Right atrium auricular region (tissue), 2 donors: ENCODE data around the gene TLR9. TPM values are rescaled to one million over a fixed set of nuclear protein-coding genes. Genes with fewer than 3 reads are reported as not detected.

Source experiments
- DNase-seq: peaks from one replicate; pipeline ENCODE4 v3.0.0-alpha.2; 2019; ENCODE audit warnings: low spot score
- H3K27ac ChIP-seq, 2 donors: fragments of 200-600 bp; sonication (generic); 1 replicate in 1 of 2; 2 replicates in 1 of 2; pipeline ENCODE4 v1.5.1; 2016 to 2019
- H3K27me3 ChIP-seq, 2 donors: fragments of 200-600 bp; sonication (generic); one replicate each; pipeline versions ENCODE4 v1.5.1 to v1.6.0; 2017 to 2019
- H3K36me3 ChIP-seq: fragments of 200-600 bp; sonication (generic); one replicate; pipeline ENCODE4 v1.5.1; 2016
- H3K4me1 ChIP-seq, 2 donors: fragments of 200-600 bp; sonication (generic); one replicate each; pipeline versions ENCODE4 v1.5.1 to v1.6.0; 2017 to 2019
- H3K4me3 ChIP-seq, 2 donors: fragments of 200-600 bp; sonication (generic); 1 replicate in 1 of 2; 2 replicates in 1 of 2; pipeline ENCODE4 v1.5.1; 2017 to 2019; ENCODE audit warnings: mild to moderate bottlenecking in 1 of 2, moderate library complexity in 1 of 2
- H3K9me3 ChIP-seq, 2 donors: fragments of 200-600 bp; sonication (generic); one replicate each; pipeline ENCODE4 v1.5.1; 2019
- total RNA-seq, 2 donors: library from RNA; depleted of rRNA; stranded (reverse); fragments of >200 nt; gene quantifications; one replicate each; pipeline ENCODE4 v1.1.0, GENCODE V29; 2016
- TF ChIP-seq, protein P1 (sequence below), 2 donors: fragments of 200-600 bp; sonication (generic); IDR thresholded peaks; one replicate each; pipeline ENCODE4 v1.5.1; 2019; ENCODE audit warnings: antibody characterized with exemption in 2 of 2

The TLR9 gene
- total RNA-seq, 2 donors from 2014 or later: not detected

DNA sequence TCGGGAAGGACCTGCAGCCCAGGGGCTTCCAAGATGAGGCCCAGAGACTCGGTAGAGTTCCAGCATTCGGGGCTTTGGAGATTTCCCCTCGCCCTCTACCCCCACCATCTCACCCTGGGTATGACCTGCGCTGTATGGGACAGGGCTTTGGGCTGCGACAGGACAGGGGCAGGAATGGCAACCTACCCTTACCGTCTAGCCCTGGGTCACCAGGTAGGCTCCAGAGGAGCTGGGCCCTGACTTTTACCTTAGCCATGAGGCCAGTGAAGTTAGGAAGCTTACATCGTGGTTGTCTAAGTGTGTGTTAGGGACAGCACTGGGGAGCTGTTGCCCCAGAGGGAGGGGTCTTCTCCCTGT, 20.8 kb upstream of the TLR9 start:
- TF ChIP-seq, protein P1, sequence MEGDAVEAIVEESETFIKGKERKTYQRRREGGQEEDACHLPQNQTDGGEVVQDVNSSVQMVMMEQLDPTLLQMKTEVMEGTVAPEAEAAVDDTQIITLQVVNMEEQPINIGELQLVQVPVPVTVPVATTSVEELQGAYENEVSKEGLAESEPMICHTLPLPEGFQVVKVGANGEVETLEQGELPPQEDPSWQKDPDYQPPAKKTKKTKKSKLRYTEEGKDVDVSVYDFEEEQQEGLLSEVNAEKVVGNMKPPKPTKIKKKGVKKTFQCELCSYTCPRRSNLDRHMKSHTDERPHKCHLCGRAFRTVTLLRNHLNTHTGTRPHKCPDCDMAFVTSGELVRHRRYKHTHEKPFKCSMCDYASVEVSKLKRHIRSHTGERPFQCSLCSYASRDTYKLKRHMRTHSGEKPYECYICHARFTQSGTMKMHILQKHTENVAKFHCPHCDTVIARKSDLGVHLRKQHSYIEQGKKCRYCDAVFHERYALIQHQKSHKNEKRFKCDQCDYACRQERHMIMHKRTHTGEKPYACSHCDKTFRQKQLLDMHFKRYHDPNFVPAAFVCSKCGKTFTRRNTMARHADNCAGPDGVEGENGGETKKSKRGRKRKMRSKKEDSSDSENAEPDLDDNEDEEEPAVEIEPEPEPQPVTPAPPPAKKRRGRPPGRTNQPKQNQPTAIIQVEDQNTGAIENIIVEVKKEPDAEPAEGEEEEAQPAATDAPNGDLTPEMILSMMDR (IDR thresholded peaks at IDR 0.05): no peak
- peaks cover 0 to 35% of the 10 kb centered on the region in 2 donors for H3K4me1 ChIP-seq
- no peaks in the 10 kb centered on the region for H3K9me3 ChIP-seq
- no peaks in the 10 kb centered on the region for H3K27me3 ChIP-seq
- H3K27ac ChIP-seq: peak overlapping the region; percentile 81 to 86
- no peak for DNase-seq
- H3K4me3 ChIP-seq: peak overlapping the region; percentile 61 to 65
- H3K36me3 ChIP-seq: peaks cover 11% of the 10 kb centered on the region

GRCh38 chr3:52245322-52246263, 20.1 kb upstream of the TLR9 start, which contains the start of gene PPM1M:
Gene PPM1M (plus strand): TSS chr3:52245759. CDS start chr3:52245825, 66 bp downstream.
- Histone ChIP-seq H3K36me3 (peaks cover 8% of the 10 kb centered on the region), H3K4me1 (peaks cover 0 to 36% of the 10 kb centered on the region in 2 donors), H3K27ac (peak within 1 kb of the TSS; percentile 81 to 86), H3K4me3 (peak within 1 kb of the TSS; percentile 61 to 65), H3K9me3 (no peaks in the 10 kb centered on the region), H3K27me3 (no peaks in the 10 kb centered on the region)
- DNase-seq: no peak
- TF ChIP-seq, protein P1 (IDR thresholded peaks at IDR 0.05): no peak

DNA sequence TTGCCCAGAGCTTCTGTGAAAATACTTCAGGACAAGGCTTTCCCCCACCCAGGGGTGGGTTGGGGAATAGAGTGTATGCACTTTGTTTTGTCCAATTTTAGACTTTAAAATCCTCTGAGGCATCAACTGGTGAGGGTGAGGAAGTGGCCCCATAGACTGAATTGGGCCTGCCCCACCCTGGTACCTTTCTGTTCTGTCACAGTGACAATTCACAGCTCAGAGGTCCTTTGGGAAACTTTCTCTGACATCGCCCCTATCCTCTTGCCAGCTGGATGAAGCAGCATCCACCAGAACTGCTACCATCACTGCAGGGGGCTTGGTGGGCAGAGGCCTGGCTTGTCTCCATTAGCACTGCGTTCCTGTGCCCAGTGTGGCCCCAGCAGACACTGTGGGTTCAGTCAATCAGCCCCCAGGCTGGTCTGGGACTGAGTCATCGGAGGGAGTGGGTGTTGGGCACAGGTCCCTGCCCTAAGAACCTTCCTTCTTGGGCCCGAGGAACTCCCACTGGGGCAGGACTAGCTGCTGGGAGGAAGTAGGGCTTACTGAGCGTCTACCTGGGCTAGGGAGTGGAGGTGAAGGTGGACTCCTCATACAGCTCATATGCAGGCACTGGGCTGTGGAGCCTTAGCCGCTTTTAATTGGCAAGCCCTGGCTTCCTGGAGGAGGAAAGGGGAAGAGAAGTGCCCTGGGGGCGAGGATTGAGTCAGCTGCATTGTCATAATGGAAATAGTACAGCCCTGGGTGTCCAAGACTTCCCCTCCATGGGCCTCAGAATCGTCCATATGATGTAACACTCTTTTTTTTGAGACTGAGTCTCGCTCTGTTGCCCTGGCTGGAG, 18.6 kb upstream of the TLR9 start:
- Histone ChIP-seq H3K9me3 (no peaks in the 10 kb centered on the region), H3K27ac (peak overlapping the region in 1 of 2 donors; percentile 36), H3K27me3 (no peaks in the 10 kb centered on the region), H3K4me1 (peaks cover 0 to 42% of the 10 kb centered on the region in 2 donors), H3K4me3 (no peak overlapping the region), H3K36me3 (no peaks in the 10 kb centered on the region)
- DNase-seq: no peak
- TF ChIP-seq, protein P1 (IDR thresholded peaks at IDR 0.05): no peak

DNA sequence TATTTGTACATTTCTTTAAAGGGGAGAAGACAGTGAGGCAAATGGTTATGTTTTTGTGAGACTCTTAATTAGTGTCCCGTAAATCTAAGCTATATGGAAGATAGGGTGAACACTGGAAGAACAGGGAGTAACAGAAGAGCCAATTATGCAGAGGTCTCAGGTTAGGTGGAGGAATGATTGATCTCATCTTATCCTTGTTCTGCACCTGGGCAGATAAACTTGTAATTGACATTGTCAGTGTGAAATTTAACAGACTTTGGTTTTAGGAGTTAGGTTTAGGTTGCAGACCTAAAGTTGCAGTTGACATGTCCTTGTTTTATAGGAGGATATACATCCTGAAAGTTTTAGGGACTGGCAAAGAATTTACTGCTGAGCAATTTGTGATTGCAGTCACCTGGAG, 16.6 kb upstream of the TLR9 start:
- H3K9me3 ChIP-seq: no peaks in the 10 kb centered on the region
- no peak overlapping the region for H3K27ac ChIP-seq
- DNase-seq: no peak
- H3K36me3 ChIP-seq: no peaks in the 10 kb centered on the region
- TF ChIP-seq, protein P1 (IDR thresholded peaks at IDR 0.05): no peak
- H3K4me3 ChIP-seq: no peak overlapping the region
- no peaks in the 10 kb centered on the region for H3K27me3 ChIP-seq
- peaks cover 0 to 51% of the 10 kb centered on the region in 2 donors for H3K4me1 ChIP-seq

DNA sequence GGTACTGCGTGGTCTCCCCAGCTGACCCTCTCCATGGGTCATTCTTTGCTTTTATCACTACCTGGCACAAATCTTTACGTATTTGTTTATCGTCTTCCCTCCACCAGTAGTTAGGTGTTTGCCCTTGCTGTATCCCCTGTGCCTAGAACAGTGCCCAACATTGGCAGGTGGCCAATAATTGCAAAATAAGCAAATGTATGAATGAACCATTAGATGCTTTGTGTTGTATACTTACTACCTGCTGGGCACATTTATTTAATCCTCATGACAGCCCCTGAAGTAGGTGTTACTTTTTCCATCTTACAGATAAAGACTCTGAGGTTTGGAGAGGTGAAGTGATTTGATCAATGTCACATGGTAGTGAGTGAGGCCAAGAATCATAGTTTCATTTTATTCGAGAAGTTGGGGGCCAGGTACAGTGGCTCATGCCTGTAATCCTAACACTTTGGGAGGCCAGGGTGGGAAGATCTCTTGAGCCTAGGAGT, 15.5 kb upstream of the TLR9 start:
- Histone ChIP-seq H3K27ac (no peak overlapping the region), H3K27me3 (no peaks in the 10 kb centered on the region), H3K36me3 (no peaks in the 10 kb centered on the region), H3K4me1 (peaks cover 0 to 54% of the 10 kb centered on the region in 2 donors), H3K4me3 (no peak overlapping the region), H3K9me3 (no peaks in the 10 kb centered on the region)
- TF ChIP-seq, protein P1 (IDR thresholded peaks at IDR 0.05): no peak
- no peak for DNase-seq
